HG03064 (cell line): ENCODE measurements around the gene STUM.
"Not testable (repeated sequence)": the region's sequence is repeated elsewhere in the genome, so short reads cannot be mapped to it uniquely, and the experiment has no call there.

ENCODE experiments used
- ATAC-seq: cut with Tn5 transposase; IDR thresholded peaks from one replicate; pipeline ENCODE4 v1.9.1; 2021; ENCODE audit warnings: low read depth; ENCODE audit not compliant: unreplicated experiment

Gene STUM

DNA sequence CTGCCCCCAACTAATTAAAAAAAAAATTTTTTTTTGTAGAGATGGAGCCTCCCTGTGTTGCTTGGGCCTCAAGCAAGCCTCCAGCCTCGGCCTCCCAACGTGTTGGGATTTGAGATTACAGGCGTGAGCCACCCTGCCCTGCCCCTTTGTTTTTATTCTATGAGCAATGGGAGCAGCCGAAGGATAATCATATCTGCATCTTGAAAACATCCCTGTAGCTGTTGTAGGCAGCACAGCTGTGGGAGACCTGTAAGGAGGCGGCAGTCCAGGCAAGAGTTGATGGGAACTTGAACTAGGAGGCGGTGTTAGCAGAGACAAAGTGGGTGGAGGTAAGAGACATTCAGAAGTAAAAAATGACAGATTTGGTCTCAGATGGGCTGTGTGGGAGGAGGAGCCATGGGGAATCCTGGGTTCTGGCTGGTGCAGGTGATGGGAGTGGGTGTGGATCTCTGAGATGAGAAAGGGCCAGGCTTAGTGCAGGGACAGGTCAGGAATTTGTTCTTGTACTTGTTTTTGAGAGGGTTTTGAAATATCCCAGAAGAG, 31.3 kb downstream of the STUM start:
- no peak for ATAC-seq

DNA sequence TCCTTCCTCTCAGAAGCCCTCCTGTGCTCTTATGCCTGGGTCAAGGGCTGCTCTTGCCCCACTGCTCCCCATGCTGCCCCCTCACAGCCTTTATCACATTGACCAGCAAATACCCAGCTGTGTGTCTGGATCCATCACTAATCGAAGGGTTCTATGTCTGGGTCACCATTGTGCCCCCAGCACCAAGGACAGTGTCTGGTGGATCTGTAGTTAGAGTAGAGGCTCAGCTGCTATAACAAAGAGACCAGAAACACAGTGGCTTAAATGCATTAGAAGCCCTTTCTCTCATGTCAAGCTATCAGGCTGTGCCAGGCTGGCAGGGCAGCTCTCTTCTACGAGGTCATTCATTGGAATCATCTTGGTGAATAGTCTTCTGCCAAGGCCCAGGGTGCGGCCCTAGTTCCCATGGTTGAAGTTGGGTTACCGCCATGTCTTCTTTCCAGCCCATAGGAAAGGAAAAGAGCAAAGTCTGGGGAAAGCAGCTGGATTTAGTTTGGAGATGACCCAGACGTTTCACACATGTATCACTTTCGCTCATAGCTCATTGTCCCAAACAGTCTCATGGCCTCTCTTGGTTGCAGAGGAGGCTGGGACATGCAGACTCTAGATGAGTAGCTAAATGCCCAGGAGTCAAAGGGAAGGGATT, 32.2 kb downstream of the STUM start:
- ATAC-seq = no peak

DNA sequence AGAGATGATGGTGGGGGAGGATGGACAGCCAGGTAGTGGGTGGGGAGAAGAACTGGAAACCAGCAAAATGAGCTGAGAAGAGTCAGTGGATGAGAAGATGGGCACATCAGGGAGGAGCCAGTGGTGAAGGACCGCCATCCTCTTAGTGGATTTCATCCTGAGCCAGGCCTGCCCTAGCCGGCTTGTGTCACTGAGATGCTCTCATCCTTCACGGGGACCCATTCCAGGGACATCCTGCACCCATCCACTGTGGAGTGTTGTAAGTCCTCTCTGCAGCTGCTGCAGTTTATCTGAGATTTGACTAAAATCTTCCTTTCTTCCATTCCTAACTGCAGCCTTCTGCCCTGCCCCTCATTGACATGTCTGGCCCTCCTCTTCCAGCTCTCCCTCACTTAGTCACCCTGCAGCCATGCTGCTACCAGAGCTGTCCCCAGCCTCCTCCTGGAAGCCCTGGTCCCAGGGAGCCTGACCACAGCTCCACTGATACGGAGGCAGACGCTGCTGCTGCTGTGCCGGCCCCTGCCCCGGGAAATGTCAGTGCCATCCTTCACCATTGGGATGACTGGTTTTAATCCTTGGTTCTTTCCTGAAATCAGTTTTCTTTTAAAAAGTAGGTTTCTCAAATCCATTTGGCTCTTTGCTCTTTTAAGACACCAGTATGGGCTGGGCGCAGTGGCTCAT, 33.2 kb downstream of the STUM start:
- ATAC-seq = no peak

DNA sequence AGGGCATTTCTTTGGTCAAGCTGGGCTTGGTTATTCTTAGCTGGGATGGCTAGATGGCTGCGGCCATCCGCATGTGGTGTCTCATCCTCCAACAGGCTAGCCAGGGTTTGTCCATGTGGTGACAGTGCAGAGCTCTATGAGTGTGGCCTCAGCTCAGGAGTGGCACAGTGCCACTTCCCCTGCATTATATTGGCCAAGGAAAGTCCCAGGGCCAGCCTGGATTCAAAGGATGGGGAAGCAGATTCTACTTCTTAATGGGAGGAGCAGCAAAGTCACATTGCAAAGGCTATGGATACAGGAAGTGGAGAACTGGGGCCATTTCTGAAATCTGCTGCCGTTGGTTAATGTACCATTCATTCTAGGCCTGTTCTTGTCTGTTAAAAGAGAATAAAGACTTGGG, 34.4 kb downstream of the STUM start:
- ATAC-seq = no peak

DNA sequence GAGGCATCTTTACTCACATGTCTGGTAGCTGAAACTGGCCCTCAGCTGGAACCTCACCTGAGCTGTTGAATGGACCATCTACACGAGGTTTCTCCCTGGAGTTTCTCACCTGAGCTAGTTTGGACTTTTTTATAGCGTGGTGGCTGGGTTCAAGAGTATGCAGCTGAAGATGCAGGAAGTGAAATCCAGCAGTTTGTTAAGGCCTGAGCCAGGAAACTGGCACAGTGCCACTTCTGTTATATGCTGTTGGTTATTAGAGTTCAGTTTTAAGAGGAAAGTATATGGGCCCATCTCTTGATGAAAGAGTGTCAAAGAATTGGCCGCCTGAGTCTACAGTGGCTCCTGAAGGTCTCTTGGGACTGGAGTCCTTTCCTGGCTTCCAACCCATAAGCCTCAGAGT, 35.6 kb downstream of the STUM start:
- no peak for ATAC-seq

DNA sequence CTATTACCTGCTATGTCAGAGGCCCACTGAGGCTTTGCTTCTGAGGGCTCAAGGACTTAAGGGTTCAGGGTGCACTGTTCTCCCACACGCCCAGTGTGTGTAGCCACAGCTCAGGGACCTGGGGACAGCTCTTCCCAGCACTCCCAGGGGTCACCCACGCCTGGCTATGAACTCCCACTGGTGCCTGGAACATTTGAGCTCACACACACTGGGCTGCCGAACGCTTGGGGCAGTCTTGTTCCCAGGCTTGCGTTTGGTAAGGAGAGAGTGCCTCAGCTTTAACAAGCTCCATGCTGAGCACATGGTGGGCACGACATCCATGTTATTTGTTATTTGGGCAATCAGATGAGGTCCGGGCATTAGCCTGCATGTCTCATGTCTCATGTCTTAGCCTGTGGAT, 37.6 kb downstream of the STUM start:
- no peak for ATAC-seq

DNA sequence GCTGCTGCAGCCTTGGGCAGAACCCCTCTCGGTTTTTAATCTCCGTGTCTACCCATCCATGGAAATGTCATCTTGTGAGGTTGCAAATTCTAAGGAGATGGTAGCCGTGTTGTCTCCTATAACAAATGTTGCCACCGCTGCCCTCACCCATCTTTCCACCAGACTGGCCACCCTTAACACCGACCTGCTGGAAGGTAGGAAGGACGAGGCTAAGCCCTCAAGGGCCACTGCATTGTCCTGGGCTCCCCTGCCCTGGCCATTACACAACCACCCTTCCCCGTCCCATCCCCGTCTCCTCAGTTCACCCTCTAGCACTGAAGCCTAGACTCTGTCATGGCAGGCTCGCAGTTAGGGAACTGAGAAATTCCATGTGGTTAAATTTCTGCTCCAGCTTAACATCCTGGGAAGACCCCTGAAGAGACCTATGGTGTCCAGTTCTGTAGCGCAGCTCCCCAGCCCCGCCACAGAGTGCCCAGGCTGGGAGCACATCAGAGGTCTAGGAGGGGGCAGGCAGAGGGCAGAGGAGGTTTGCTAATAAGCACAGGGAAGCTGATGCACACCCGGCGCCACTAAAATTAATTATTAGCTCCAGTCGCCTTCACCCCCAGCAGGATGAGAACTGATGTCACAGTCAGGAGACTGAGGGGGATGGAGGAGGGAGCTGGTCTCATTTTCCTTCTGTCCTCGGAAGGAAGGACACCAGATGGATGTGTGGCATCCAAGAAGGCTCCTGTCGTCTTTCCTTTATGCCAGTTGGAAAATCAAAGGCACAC, 38.3 kb downstream of the STUM start:
- no peak for ATAC-seq

DNA sequence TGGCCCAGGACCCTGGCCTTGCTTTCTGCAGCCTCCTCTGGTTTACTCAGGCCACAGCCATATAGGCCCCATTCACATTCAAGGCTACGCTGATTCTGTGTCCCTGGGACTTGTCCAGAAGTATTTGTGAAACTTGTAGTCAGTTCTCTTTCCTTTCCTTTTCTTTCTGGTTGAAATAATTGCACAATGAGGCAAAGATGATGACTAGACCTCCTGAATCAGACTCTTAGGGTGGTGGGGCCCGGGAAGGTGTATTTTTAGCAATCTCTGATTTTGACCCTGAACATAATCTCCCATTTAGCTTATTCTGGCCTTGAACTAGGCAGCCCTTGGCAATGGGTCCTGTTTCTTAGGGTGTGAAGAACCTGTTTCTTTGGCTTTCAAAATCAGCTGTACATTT, 39.9 kb downstream of the STUM start:
- no peak for ATAC-seq

DNA sequence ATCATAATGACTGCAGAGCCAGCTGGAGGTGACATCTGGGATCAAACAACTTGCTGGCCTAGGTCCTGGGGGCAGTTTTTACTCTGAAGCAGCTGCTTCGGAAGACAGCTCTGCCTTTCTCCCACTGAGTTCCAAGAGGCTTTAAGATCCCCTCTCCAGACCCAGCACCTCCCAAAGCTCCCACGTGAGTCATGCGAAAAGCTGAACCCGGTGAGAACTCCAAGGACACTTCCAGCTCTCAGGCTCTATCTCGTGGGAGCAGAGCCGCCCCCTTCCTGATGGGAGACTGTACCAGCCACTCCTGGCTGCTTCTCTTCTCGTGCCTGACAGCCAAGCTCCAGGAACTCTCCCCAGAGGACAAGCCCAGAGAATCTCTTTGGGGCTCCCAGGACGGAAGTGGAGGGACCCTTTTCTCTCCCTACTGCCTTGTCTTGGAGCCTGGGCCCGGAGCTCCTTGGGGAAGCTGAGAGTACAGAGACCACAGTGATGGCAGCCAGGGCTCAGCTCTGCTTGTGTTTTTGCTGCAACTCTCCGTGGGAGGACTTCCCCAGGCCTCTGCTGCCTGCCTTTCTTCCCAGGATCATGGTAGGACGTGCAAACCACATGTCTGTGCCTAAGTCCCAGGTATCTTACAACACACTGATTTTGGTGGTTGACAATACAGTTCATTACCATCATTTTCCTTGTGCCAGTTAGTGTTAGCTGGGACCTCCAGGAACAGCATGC, 40.6 kb downstream of the STUM start:
- ATAC-seq = no peak

DNA sequence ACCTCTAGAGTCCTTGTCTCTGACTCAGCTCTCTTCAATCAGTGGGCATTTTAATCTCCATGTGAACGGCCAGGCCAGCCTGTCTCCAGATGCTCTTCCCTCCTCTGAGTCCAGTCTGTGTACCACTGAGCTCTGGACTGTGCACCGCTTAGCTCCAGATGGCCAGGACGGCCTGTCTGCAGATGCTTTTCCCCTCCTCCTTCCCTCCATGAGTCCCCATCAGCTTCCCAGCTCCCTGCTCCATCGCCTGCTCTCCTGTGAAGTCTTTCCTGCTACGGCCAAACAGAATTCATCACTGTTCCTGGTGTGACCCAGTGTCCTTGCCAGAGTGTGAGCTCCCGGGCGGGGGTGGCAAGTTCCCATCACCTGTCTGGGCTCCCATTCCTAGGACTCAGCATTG, 42.0 kb downstream of the STUM start:
- ATAC-seq = no peak

DNA sequence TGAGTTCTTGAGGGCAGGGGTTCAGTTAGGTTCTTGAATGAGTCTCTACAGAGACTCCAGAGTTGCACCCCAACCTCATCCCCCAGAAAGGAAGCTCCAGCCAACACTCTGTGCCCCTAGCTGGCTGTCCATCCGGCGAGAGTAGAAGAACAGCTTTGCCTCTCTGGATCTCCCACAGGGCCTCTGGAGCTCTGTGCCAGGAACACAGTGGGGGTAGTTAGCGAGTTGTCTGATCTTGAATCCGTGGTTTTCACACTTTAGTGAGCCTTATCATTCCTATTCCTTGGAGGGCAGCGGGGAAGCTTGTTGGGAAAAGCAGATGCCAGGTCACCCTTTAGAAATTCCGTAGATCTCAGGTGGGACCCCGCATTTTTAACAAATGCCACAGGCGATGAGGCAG, 45.0 kb downstream of the STUM start:
- ATAC-seq = no peak

DNA sequence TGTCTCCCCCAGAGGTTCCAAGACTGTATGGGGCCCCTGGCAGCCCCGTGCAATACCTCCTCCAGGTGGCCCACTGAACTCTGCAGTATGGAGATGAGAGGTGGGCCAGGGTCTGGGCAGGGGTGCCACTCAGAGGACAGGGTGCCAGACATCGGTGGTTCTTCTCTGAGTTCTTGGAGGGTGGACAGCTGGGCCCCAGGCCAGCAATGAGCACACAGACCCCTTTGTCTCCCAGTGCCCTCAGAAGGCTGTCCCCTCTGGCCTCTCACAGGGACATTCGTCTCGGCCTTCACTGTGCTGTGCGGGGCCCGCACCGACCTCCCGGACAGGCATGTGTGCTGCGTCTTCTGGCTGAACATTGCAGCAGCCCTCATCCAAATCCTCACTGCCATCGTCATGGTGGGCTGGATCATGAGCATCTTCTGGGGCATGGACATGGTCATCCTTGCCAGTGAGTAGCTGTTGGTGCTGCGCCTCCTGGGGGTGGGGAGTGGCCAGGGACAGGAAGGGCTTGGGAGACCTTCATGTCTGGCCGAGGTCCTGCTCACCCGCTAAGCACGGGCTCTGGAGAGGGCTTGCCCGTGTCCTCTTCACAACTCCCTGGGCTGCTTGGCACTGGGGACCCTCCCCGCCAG, 48.1 kb downstream of the STUM start:
- ATAC-seq = no peak

DNA sequence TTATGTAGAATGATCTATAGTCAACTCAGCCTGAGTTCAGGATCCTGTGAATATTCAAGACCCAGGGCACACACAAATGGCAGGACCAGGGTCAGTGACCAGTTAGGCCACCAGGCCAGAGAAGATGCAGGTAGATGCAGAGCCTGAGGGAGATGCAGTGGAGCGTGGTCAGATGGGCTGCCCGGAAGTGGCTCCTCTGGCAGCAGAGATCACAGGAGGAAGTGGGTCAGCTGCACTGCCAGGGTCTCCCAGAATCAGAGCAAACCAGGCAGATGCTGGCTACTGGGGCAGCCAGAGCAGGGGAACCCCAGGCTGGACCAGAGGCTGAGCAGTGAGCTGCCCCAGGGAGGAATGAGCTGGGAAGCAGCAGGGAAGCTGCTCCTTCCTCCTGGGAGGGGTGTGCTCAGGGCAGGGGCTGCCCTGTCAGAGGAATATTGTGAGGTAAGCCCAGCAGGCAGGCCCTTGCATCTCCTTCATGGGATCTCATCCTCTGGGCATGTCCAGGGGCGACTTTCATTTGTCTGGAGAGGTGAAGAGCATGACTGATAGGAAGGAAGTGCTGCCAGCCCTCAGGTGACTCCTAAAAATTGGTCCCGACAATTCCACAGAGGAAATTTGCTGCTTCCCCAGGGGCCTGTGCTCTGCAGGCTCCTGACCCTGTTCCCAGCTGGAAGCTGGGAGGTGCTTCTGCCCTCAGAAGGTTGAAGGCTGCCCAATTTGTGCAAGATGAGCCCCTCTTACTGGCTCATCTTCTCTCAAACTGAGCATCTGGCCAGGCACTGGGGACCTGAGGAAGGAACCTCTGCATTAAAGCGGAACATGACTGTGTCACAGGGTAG, 49.3 kb downstream of the STUM start:
- no peak for ATAC-seq

DNA sequence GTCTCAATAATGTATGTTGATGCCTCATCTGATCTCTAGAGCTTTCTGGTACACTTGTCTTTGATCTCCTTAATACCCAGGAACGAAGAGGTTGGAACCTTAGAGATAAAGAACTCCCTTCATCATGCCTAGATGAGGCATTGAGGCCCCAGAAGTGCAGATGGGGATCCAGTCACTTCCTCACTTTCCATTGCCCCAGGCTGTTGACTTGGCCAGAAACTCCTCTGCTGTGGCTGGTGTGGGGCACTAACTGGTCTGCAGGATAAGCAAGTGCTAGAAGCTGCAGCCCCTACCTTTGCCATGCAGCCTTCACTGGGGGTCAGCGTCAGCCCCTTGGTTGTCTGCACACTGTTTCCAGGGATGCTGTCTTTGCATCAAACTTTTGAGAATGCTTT, 49.9 kb downstream of the STUM start:
- ATAC-seq = no peak

DNA sequence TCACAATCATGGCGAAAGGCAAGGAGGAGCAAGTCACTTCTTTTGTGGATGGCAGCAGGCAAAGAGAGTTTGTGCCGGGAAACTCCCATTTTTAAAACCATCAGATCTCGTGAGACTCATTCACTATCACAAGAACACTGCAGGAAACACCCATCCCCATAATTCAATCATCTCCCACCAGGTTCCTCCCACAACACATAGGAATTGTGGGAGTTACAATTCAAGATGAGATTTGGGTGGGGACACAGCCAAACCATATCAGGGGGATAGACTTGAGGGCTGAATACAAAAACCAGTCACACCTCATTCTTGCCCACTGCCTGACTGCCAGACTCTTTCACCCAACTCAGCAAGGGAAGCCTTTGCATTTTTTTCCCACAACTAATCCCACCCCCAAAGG, 50.4 kb downstream of the STUM start:
- not testable (repeated sequence) for ATAC-seq

DNA sequence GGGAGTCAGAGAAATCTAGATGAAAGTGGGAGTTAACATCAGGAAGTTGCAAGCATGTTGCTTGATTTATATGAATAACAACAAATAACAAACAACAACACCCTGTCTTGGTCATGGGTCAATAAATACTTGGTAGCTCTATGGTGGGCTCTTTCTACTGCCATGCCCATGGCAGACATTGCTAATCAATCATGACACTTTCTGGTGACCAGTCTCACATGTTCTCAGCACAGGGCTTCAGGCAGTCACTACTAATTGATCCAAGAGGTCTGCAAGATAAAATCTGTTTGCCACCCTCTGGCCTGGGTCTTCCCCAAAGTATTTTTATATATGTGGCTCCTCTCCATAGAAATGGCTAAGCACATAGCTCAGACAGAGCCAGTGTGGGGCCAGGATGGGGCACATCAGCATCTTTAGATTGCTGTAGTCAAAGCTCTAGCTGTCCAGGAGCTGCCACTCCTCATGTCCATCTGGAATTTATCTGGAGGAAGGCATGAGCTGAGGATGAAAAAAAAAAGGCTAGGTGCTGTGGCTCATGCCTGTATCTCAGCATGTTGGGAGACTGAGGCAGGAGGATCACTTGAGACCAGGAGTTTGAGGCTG, 51.2 kb downstream of the STUM start:
- no peak for ATAC-seq

DNA sequence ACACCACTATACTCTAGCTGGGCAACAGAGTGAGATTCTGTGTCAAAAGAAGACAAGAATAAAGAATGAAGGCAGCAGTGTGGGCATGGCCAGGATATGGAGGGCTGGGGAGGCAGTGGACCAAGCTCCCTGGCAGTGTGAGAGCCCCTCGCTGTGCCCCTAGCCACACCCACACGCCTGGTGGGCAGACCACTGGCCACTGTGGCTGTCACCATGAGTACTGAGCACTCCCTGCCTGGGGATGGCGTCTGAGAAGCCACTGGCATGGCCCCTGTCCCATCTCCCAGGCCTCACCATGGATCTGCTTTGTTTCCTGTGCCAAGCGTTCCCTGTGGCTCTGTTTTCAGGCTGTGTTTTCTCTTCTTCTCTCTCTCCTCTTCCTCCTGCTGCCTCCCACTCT, 51.7 kb downstream of the STUM start:
- no peak for ATAC-seq

DNA sequence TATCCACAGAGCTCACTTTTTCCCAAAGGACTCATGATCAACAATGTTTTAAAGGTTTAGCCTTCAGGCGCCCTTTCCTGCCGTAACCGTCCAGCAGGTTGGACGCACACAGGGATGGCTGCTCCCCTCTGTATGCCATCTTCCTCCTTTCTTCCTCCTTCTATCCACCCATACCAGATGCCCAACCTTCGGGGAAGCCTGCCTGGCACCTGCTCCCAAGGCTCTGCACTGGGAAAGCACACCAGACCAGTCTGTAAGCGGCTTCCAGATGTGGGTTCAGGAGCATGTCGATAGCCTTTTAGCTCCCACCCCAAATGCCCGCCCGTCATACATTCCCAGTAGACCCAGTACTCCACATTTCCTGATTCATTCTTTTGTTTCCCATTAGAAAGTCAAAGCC, 52.9 kb downstream of the STUM start:
- ATAC-seq = no peak
